Stomach smooth muscle (tissue), 2 donors: ENCODE measurements around the gene TUBGCP2.
"Not testable (repeated sequence)": the region's sequence is repeated elsewhere in the genome, so short reads cannot be mapped to it uniquely, and the experiment has no call there.

Source experiments
- H3K27ac ChIP-seq: one replicate; pipeline ENCODE4 v1.7.0; 2013; ENCODE audit warnings: mild to moderate bottlenecking, low read length, inconsistent platforms
- H3K27me3 ChIP-seq, 2 donors: one replicate each; pipeline ENCODE4 v1.7.0; 2013; ENCODE audit warnings: low read length in 2 of 2; ENCODE audit not compliant: insufficient read depth in 2 of 2, control insufficient read depth in 1 of 2
- H3K36me3 ChIP-seq, 2 donors: one replicate each; pipeline ENCODE4 v1.7.0; 2013; ENCODE audit warnings: low read length in 2 of 2; ENCODE audit not compliant: control insufficient read depth in 2 of 2, insufficient read depth in 2 of 2
- H3K4me1 ChIP-seq: one replicate; pipeline ENCODE4 v1.7.0; 2013; ENCODE audit warnings: low read length; ENCODE audit not compliant: control insufficient read depth, insufficient read depth
- H3K4me3 ChIP-seq, 2 donors: one replicate each; pipeline ENCODE4 v1.7.0; 2013; ENCODE audit warnings: low read length in 2 of 2
- H3K9ac ChIP-seq, 2 donors: one replicate each; pipeline ENCODE4 v1.7.0; 2013; ENCODE audit warnings: low read length in 2 of 2, mild to moderate bottlenecking in 1 of 2
- H3K9me3 ChIP-seq, 2 donors: one replicate each; pipeline ENCODE4 v1.7.0; 2013; ENCODE audit warnings: low read length in 2 of 2; ENCODE audit not compliant: control insufficient read depth in 2 of 2
- donor health status: healthy.
- donor health status: Pancreatic carcinoma.

Gene TUBGCP2

GRCh38 chr10:133270773-133271297 lies 37.8 kb downstream of the TUBGCP2 start:
- Histone ChIP-seq H3K27me3 (peaks cover 0 to 8% of the 10 kb centered on the region in 2 donors), H3K4me3 (no peak overlapping the region), H3K9ac (no peak overlapping the region), H3K9me3 (no peaks in the 10 kb centered on the region), H3K27ac (no peak overlapping the region), H3K36me3 (no peaks in the 10 kb centered on the region), H3K4me1 (no peaks in the 10 kb centered on the region)

- no peaks in the 10 kb centered on the region for H3K4me1 ChIP-seq
- no peaks in the 10 kb centered on the region for H3K9me3 ChIP-seq
- no peaks in the 10 kb centered on the region for H3K36me3 ChIP-seq
- H3K27ac ChIP-seq: no peak overlapping the region
- no peak overlapping the region for H3K9ac ChIP-seq
- H3K27me3 ChIP-seq: peaks cover 0 to 4% of the 10 kb centered on the region in 2 donors
- no peak overlapping the region for H3K4me3 ChIP-seq
Observed at GRCh38 chr10:133270204-133270603, 38.5 kb downstream of the TUBGCP2 start.

- Histone ChIP-seq H3K36me3 (no peaks in the 10 kb centered on the region), H3K27me3 (no peaks in the 10 kb centered on the region), H3K27ac (no peak overlapping the region), H3K4me1 (peaks cover 2% of the 10 kb centered on the region), H3K9ac (no peak overlapping the region), H3K9me3 (no peaks in the 10 kb centered on the region), H3K4me3 (no peak overlapping the region)
Observed at GRCh38 chr10:133269367-133269766, 39.3 kb downstream of the TUBGCP2 start.

- Histone ChIP-seq H3K4me1 (peaks cover 2% of the 10 kb centered on the region), H3K36me3 (no peaks in the 10 kb centered on the region), H3K27ac (no peak overlapping the region), H3K27me3 (no peaks in the 10 kb centered on the region), H3K9me3 (no peaks in the 10 kb centered on the region), H3K9ac (no peak overlapping the region), H3K4me3 (no peak overlapping the region)
Observed at GRCh38 chr10:133268532-133268931, 40.1 kb downstream of the TUBGCP2 start.

- peaks cover 2% of the 10 kb centered on the region for H3K4me1 ChIP-seq
- no peak overlapping the region for H3K9ac ChIP-seq
- H3K27ac ChIP-seq: no peak overlapping the region
- no peaks in the 10 kb centered on the region for H3K9me3 ChIP-seq
- no peaks in the 10 kb centered on the region for H3K27me3 ChIP-seq
- H3K4me3 ChIP-seq: no peak overlapping the region
- no peaks in the 10 kb centered on the region for H3K36me3 ChIP-seq
Observed at GRCh38 chr10:133267829-133268228, 40.8 kb downstream of the TUBGCP2 start.

- Histone ChIP-seq H3K4me3 (no peak overlapping the region), H3K9ac (no peak overlapping the region), H3K36me3 (no peaks in the 10 kb centered on the region), H3K27ac (no peak overlapping the region), H3K9me3 (no peaks in the 10 kb centered on the region), H3K4me1 (peaks cover 7% of the 10 kb centered on the region), H3K27me3 (no peaks in the 10 kb centered on the region)
Observed at GRCh38 chr10:133267293-133267692, 41.4 kb downstream of the TUBGCP2 start.

GRCh38 chr10:133266056-133266795 lies 42.4 kb downstream of the TUBGCP2 start:
- Histone ChIP-seq H3K4me1 (peaks cover 12% of the 10 kb centered on the region), H3K27me3 (no peaks in the 10 kb centered on the region), H3K4me3 (no peak overlapping the region), H3K9ac (no peak overlapping the region), H3K9me3 (no peaks in the 10 kb centered on the region), H3K27ac (no peak overlapping the region), H3K36me3 (no peaks in the 10 kb centered on the region)

- not testable (repeated sequence) for H3K9me3 ChIP-seq, H3K4me3 ChIP-seq, H3K36me3 ChIP-seq, H3K27ac ChIP-seq, H3K27me3 ChIP-seq, H3K9ac ChIP-seq
- H3K4me1 ChIP-seq: peaks cover 17% of the 10 kb centered on the region
Observed at GRCh38 chr10:133265052-133265451, 43.6 kb downstream of the TUBGCP2 start.

GRCh38 chr10:133264461-133264860 lies 44.2 kb downstream of the TUBGCP2 start:
- H3K9ac ChIP-seq: no peak overlapping the region
- no peaks in the 10 kb centered on the region for H3K27me3 ChIP-seq
- no peaks in the 10 kb centered on the region for H3K9me3 ChIP-seq
- H3K36me3 ChIP-seq: no peaks in the 10 kb centered on the region
- no peak overlapping the region for H3K4me3 ChIP-seq
- H3K27ac ChIP-seq: no peak overlapping the region
- peaks cover 22% of the 10 kb centered on the region for H3K4me1 ChIP-seq

GRCh38 chr10:133263674-133264073 lies 45.0 kb downstream of the TUBGCP2 start:
- H3K27me3 ChIP-seq: no peaks in the 10 kb centered on the region
- H3K4me3 ChIP-seq: no peak overlapping the region
- H3K9me3 ChIP-seq: no peaks in the 10 kb centered on the region
- no peaks in the 10 kb centered on the region for H3K36me3 ChIP-seq
- no peak overlapping the region for H3K9ac ChIP-seq
- peaks cover 26% of the 10 kb centered on the region for H3K4me1 ChIP-seq
- no peak overlapping the region for H3K27ac ChIP-seq

GRCh38 chr10:133262696-133263095 lies 46.0 kb downstream of the TUBGCP2 start:
- Histone ChIP-seq H3K36me3 (no peaks in the 10 kb centered on the region), H3K27me3 (no peaks in the 10 kb centered on the region), H3K9me3 (no peaks in the 10 kb centered on the region), H3K4me1 (peaks cover 29% of the 10 kb centered on the region), H3K9ac (no peak overlapping the region), H3K4me3 (peak overlapping the region in 1 of 2 donors; percentile 69), H3K27ac (no peak overlapping the region)
